Vagina (tissue), 2 donors: ENCODE data around the gene PTPRF. TPM values are rescaled to one million over a fixed set of nuclear protein-coding genes. Genes with fewer than 3 reads are reported as not detected.

Source experiments
- DNase-seq, 2 donors: peaks; one replicate each; pipeline ENCODE4 v3.0.0-alpha.2; 2017; ENCODE audit errors: extremely low spot score in 2 of 2
- H3K27ac ChIP-seq: fragments of 200-600 bp; sonication (generic); one replicate; pipeline ENCODE4 v1.5.1; 2019
- H3K27me3 ChIP-seq: fragments of 200-600 bp; sonication (generic); one replicate; pipeline ENCODE4 v1.5.1; 2019
- H3K36me3 ChIP-seq, 2 donors: fragments of 200-600 bp; sonication (generic); one replicate each; pipeline ENCODE4 v1.5.1; 2017 to 2019
- H3K4me1 ChIP-seq: fragments of 200-600 bp; sonication (generic); one replicate; pipeline ENCODE4 v1.5.1; 2019
- H3K4me3 ChIP-seq, 2 donors: fragments of 200-600 bp; sonication (generic); 1 replicate in 1 of 2; 2 replicates in 1 of 2; pipeline ENCODE4 v1.5.1; 2016 to 2019
- H3K9me3 ChIP-seq: fragments of 200-600 bp; sonication (generic); one replicate; pipeline ENCODE4 v1.5.1; 2019
- POLR2A ChIP-seq, 2 donors: fragments of 450-650 bp; IDR thresholded peaks; one replicate each; pipeline ENCODE4 v1.6.1; 2017; ENCODE audit warnings: antibody characterized with exemption in 2 of 2, mild to moderate bottlenecking in 2 of 2, moderate library complexity in 2 of 2
- POLR2AphosphoS5 ChIP-seq, 2 donors: sonication (generic); formaldehyde crosslinking; IDR thresholded peaks; one replicate each; pipeline ENCODE4 v1.9.0; 2017; ENCODE audit warnings: antibody characterized with exemption in 2 of 2, mild to moderate bottlenecking in 2 of 2, low read depth in 1 of 2; ENCODE audit not compliant: insufficient read depth in 1 of 2
- intact Hi-C: fragments of 100-400 bp; cut with DNase I; formaldehyde crosslinking; loops from one replicate; pipeline ENCODE4 v1.15.1; 2023
- total RNA-seq: library from RNA; depleted of rRNA; stranded (reverse); fragments of >200 nt; gene quantifications from one replicate; pipeline ENCODE4 v1.2.3, GENCODE V29; 2016
- TF ChIP-seq, protein P1 (sequence below), 3 experiments: fragments of 450-650 bp in 2 of 3; fragments of 200-600 bp in 1 of 3; sonication (generic) in 1 of 3; IDR thresholded peaks; one replicate each; pipeline ENCODE4 v1.5.1; 2017 to 2019; ENCODE audit warnings: antibody characterized with exemption in 3 of 3, mild to moderate bottlenecking in 2 of 3, moderate library complexity in 2 of 3

Gene PTPRF
- total RNA-seq, 1 donor from 2014 or later, result 139 TPM

DNA sequence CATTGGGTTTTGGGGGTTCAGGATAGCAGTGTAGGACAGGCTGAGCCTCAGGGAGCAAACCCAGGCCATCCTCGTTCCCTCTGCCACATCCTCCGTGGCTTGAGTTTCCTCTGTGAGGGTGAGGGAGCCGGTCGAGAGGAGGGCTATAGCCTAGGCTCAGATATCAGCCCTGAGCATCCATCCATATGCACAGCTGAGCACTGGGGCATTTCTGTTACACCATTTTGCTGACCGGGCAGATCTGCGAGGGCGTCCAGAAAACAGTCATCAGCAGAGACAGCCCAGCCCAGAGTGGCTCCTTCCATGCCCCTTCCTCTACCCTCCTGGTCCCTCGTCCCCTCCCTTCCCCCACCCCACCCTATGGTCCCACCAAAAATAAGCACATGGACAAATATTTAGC is 53.5 kb downstream of the PTPRF start:
- TF ChIP-seq POLR2AphosphoS5 (IDR thresholded peaks at IDR 0.05; ENCODE audit: insufficient read depth in 1 of 2, low read depth in 1 of 2) (no peak), POLR2A (IDR thresholded peaks at IDR 0.05) (no peak)
- TF ChIP-seq, protein P1, sequence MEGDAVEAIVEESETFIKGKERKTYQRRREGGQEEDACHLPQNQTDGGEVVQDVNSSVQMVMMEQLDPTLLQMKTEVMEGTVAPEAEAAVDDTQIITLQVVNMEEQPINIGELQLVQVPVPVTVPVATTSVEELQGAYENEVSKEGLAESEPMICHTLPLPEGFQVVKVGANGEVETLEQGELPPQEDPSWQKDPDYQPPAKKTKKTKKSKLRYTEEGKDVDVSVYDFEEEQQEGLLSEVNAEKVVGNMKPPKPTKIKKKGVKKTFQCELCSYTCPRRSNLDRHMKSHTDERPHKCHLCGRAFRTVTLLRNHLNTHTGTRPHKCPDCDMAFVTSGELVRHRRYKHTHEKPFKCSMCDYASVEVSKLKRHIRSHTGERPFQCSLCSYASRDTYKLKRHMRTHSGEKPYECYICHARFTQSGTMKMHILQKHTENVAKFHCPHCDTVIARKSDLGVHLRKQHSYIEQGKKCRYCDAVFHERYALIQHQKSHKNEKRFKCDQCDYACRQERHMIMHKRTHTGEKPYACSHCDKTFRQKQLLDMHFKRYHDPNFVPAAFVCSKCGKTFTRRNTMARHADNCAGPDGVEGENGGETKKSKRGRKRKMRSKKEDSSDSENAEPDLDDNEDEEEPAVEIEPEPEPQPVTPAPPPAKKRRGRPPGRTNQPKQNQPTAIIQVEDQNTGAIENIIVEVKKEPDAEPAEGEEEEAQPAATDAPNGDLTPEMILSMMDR (IDR thresholded peaks at IDR 0.05), result no peak
- Histone ChIP-seq H3K36me3 (peaks cover 0 to 11% of the 10 kb centered on the region in 2 donors), H3K4me1 (peaks cover 35% of the 10 kb centered on the region), H3K27me3 (no peaks in the 10 kb centered on the region), H3K4me3 (no peak overlapping the region), H3K27ac (no peak overlapping the region), H3K9me3 (no peaks in the 10 kb centered on the region)
- intact Hi-C loops, result no loop called here
- DNase-seq, result no peak

- Histone ChIP-seq H3K4me1 (peaks cover 31% of the 10 kb centered on the region), H3K27ac (no peak overlapping the region), H3K4me3 (no peak overlapping the region), H3K36me3 (peaks cover 0 to 17% of the 10 kb centered on the region in 2 donors), H3K27me3 (no peaks in the 10 kb centered on the region), H3K9me3 (no peaks in the 10 kb centered on the region)
- no peak for DNase-seq
- TF ChIP-seq POLR2AphosphoS5 (IDR thresholded peaks at IDR 0.05; ENCODE audit: insufficient read depth in 1 of 2, low read depth in 1 of 2) (no peak), POLR2A (IDR thresholded peaks at IDR 0.05) (no peak)
- TF ChIP-seq, protein P1 (IDR thresholded peaks at IDR 0.05), result no peak
- intact Hi-C loops, result no loop called here
Measured at GRCh38 chr1:43585557-43585956, 54.9 kb downstream of the PTPRF start.

DNA sequence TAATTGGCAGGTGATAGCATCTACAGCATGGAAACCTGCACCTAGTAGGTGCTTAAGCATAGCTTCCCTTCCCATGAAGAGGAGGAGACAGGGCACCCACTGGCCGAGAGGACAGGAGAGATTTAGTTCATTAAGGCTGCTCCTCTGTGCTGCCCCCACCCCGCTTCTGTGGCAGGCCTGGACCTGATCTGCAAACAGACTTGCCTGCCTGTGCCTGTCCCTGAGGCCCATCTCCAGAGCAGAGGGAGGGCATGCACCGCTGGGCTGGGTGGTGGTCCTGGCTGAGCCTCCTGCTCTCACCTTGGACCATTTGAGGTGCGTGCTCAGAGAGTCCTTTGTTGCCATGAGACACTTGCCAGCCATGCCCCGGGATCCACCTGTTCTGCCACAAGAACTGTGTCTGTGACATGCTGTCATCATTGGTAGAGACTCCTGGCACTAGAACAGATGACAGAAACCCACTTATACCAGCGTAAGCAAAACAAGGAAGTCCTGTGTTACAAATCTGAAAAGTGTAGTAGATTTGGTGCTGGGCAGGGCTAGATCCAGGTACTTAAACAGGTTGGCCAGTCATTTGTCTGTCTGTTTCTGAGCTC is 55.6 kb downstream of the PTPRF start:
- H3K4me3 ChIP-seq, result no peak overlapping the region
- no peaks in the 10 kb centered on the region for H3K27me3 ChIP-seq
- peaks cover 0 to 24% of the 10 kb centered on the region in 2 donors for H3K36me3 ChIP-seq
- H3K9me3 ChIP-seq, result no peaks in the 10 kb centered on the region
- no peak overlapping the region for H3K27ac ChIP-seq
- intact Hi-C loops, result no loop called here
- H3K4me1 ChIP-seq, result peaks cover 24% of the 10 kb centered on the region
- TF ChIP-seq POLR2AphosphoS5 (IDR thresholded peaks at IDR 0.05; ENCODE audit: insufficient read depth in 1 of 2, low read depth in 1 of 2), result no peak
- TF ChIP-seq, protein P1 (IDR thresholded peaks at IDR 0.05), result no peak
- no peak for TF ChIP-seq POLR2A (IDR thresholded peaks at IDR 0.05)
- no peak for DNase-seq

- no peak overlapping the region for H3K4me3 ChIP-seq
- H3K4me1 ChIP-seq, result peaks cover 17% of the 10 kb centered on the region
- TF ChIP-seq, protein P1 (IDR thresholded peaks at IDR 0.05), result no peak
- TF ChIP-seq POLR2A (IDR thresholded peaks at IDR 0.05), result no peak
- no peak for TF ChIP-seq POLR2AphosphoS5 (IDR thresholded peaks at IDR 0.05; ENCODE audit: insufficient read depth in 1 of 2, low read depth in 1 of 2)
- DNase-seq, result no peak
- H3K27ac ChIP-seq, result no peak overlapping the region
- H3K27me3 ChIP-seq, result no peaks in the 10 kb centered on the region
- intact Hi-C loops, result no loop called here
- peaks cover 0 to 31% of the 10 kb centered on the region in 2 donors for H3K36me3 ChIP-seq
- no peaks in the 10 kb centered on the region for H3K9me3 ChIP-seq
Measured at GRCh38 chr1:43587001-43587400, 56.3 kb downstream of the PTPRF start.

GRCh38 chr1:43587594-43587993 is 56.9 kb downstream of the PTPRF start:
- intact Hi-C loops, result no loop called here
- TF ChIP-seq POLR2AphosphoS5 (IDR thresholded peaks at IDR 0.05; ENCODE audit: insufficient read depth in 1 of 2, low read depth in 1 of 2) (no peak), POLR2A (IDR thresholded peaks at IDR 0.05) (no peak)
- TF ChIP-seq, protein P1 (IDR thresholded peaks at IDR 0.05), result no peak
- DNase-seq, result no peak
- Histone ChIP-seq H3K36me3 (peaks cover 0 to 37% of the 10 kb centered on the region in 2 donors), H3K27me3 (no peaks in the 10 kb centered on the region), H3K9me3 (no peaks in the 10 kb centered on the region), H3K4me3 (no peak overlapping the region), H3K27ac (no peak overlapping the region), H3K4me1 (peaks cover 12% of the 10 kb centered on the region)
